OCI-LY1 (cell line): ENCODE measurements around the gene FNDC8.
"Not testable (repeated sequence)": the region's sequence is repeated elsewhere in the genome, so short reads cannot be mapped to it uniquely, and the experiment has no call there.

Source experiments
- EZH2 ChIP-seq: fragments of 200-600 bp; sonication (generic), shearing (Covaris generic); IDR thresholded peaks from 2 replicates; pipeline ENCODE4 v1.8.0; 2017; ENCODE audit warnings: borderline replicate concordance, mixed run types, mild to moderate bottlenecking, antibody characterized with exemption, low read length, moderate library complexity, mixed read lengths
- TF ChIP-seq, protein P1 (sequence below): fragments of 200-600 bp; sonication (generic), shearing (Covaris generic); IDR thresholded peaks from 2 replicates; pipeline ENCODE4 v1.5.1; 2017; ENCODE audit warnings: mild to moderate bottlenecking, antibody characterized with exemption, low read length, moderate library complexity, mixed read lengths

DNA sequence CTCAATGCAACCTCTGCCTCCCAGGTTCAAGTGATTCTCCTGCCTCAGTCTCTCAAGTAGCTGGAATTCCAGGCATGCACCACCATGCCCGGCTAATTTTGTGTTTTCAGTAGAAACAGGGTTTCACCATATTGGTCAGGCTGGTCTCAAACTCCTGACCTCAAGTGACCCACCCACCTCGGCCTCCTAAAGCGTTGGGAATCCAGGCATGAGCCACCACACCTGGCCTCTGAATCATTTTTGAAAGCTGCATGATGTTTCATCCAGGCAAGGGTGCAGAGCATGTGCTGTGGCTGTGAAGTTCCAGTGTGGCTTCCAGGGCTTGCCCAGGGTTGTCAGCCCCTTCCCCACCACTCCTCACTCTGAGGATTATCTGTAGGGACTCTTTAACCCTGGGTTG is 50.9 kb downstream of the FNDC8 start:
- TF ChIP-seq, protein P1, sequence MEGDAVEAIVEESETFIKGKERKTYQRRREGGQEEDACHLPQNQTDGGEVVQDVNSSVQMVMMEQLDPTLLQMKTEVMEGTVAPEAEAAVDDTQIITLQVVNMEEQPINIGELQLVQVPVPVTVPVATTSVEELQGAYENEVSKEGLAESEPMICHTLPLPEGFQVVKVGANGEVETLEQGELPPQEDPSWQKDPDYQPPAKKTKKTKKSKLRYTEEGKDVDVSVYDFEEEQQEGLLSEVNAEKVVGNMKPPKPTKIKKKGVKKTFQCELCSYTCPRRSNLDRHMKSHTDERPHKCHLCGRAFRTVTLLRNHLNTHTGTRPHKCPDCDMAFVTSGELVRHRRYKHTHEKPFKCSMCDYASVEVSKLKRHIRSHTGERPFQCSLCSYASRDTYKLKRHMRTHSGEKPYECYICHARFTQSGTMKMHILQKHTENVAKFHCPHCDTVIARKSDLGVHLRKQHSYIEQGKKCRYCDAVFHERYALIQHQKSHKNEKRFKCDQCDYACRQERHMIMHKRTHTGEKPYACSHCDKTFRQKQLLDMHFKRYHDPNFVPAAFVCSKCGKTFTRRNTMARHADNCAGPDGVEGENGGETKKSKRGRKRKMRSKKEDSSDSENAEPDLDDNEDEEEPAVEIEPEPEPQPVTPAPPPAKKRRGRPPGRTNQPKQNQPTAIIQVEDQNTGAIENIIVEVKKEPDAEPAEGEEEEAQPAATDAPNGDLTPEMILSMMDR: not testable (repeated sequence)
- not testable (repeated sequence) for TF ChIP-seq EZH2
